Osteocyte (in vitro differentiated cells): ENCODE results near the gene HLTF. TPM values are rescaled to one million over a fixed set of nuclear protein-coding genes. Genes with fewer than 3 reads are reported as not detected.

Source experiments
- DNase-seq: peaks from one replicate; pipeline ENCODE4 v3.0.0; 2021; ENCODE audit warnings: mixed read lengths; ENCODE audit not compliant: unreplicated experiment; ENCODE audit errors: extremely low spot score
- H3K27ac Mint-ChIP-seq: one replicate; pipeline ENCODE4 v1.8.0; 2021; ENCODE audit warnings: mild to moderate bottlenecking, mixed read lengths; ENCODE audit not compliant: unreplicated experiment
- H3K27me3 Mint-ChIP-seq: one replicate; pipeline ENCODE4 v1.8.0; 2021; ENCODE audit warnings: mixed read lengths; ENCODE audit not compliant: unreplicated experiment
- H3K36me3 Mint-ChIP-seq: one replicate; pipeline ENCODE4 v1.8.0; 2021; ENCODE audit warnings: mixed read lengths; ENCODE audit not compliant: unreplicated experiment
- H3K4me1 Mint-ChIP-seq: one replicate; pipeline ENCODE4 v1.8.0; 2021; ENCODE audit warnings: mixed read lengths; ENCODE audit not compliant: unreplicated experiment
- H3K4me3 Mint-ChIP-seq: one replicate; pipeline ENCODE4 v1.8.0; 2021; ENCODE audit warnings: mild to moderate bottlenecking, moderate library complexity, mixed read lengths; ENCODE audit not compliant: unreplicated experiment
- H3K9me3 Mint-ChIP-seq: one replicate; pipeline ENCODE4 v1.8.0; 2021; ENCODE audit warnings: mixed read lengths; ENCODE audit not compliant: unreplicated experiment
- CTCF ChIP-seq: fragments of 200-600 bp; sonication (generic); IDR thresholded peaks from 2 replicates; pipeline ENCODE4 v1.5.0; 2021; ENCODE audit warnings: antibody characterized with exemption, mild to moderate bottlenecking, moderate library complexity
- total RNA-seq: library from RNA; stranded (reverse); gene quantifications from 2 replicates; pipeline ENCODE4 v1.2.1, GENCODE V29; 2021

Gene HLTF
- total RNA-seq, 1 donor from 2014 or later: 29.2 TPM

- H3K9me3 Mint-ChIP-seq: no peaks in the 10 kb centered on the region
- TF ChIP-seq CTCF: no peak
- DNase-seq: no peak
- H3K27ac Mint-ChIP-seq: peak overlapping the region; percentile 78
- peak overlapping the region; percentile 89 for H3K4me3 Mint-ChIP-seq
- H3K27me3 Mint-ChIP-seq: no peaks in the 10 kb centered on the region
- peaks cover 2% of the 10 kb centered on the region for H3K36me3 Mint-ChIP-seq
- peaks cover 36% of the 10 kb centered on the region for H3K4me1 Mint-ChIP-seq
Observed at GRCh38 chr3:149128821-149129220, 42.5 kb upstream of the HLTF start.

GRCh38 chr3:149122721-149123578, 36.6 kb upstream of the HLTF start:
- H3K9me3 Mint-ChIP-seq: no peaks in the 10 kb centered on the region
- H3K36me3 Mint-ChIP-seq: no peaks in the 10 kb centered on the region
- H3K4me1 Mint-ChIP-seq: peaks cover 11% of the 10 kb centered on the region
- TF ChIP-seq CTCF: no peak
- H3K27ac Mint-ChIP-seq: no peak overlapping the region
- H3K27me3 Mint-ChIP-seq: no peaks in the 10 kb centered on the region
- H3K4me3 Mint-ChIP-seq: no peak overlapping the region
- DNase-seq: no peak

- no peak for DNase-seq
- Mint-ChIP-seq H3K9me3 (no peaks in the 10 kb centered on the region), H3K36me3 (no peaks in the 10 kb centered on the region), H3K4me1 (peaks cover 11% of the 10 kb centered on the region), H3K27ac (peak overlapping the region; percentile 6), H3K27me3 (no peaks in the 10 kb centered on the region), H3K4me3 (no peak overlapping the region)
- TF ChIP-seq CTCF: peak; percentile 74
Observed at GRCh38 chr3:149120051-149120972, 34.0 kb upstream of the HLTF start.

GRCh38 chr3:149119466-149119865, 33.1 kb upstream of the HLTF start:
- H3K36me3 Mint-ChIP-seq: no peaks in the 10 kb centered on the region
- no peak for DNase-seq
- H3K9me3 Mint-ChIP-seq: no peaks in the 10 kb centered on the region
- H3K4me1 Mint-ChIP-seq: peaks cover 15% of the 10 kb centered on the region
- H3K4me3 Mint-ChIP-seq: no peak overlapping the region
- H3K27me3 Mint-ChIP-seq: no peaks in the 10 kb centered on the region
- TF ChIP-seq CTCF: no peak
- no peak overlapping the region for H3K27ac Mint-ChIP-seq

- Mint-ChIP-seq H3K27ac (no peak overlapping the region), H3K4me3 (no peak overlapping the region), H3K27me3 (no peaks in the 10 kb centered on the region), H3K36me3 (no peaks in the 10 kb centered on the region), H3K9me3 (no peaks in the 10 kb centered on the region), H3K4me1 (peaks cover 15% of the 10 kb centered on the region)
- TF ChIP-seq CTCF: no peak
- no peak for DNase-seq
Observed at GRCh38 chr3:149118724-149119123, 32.4 kb upstream of the HLTF start.
